ENCODE data around the gene SLC13A4.
"Not testable (repeated sequence)": the region's sequence is repeated elsewhere in the genome, so short reads cannot be mapped to it uniquely, and the experiment has no call there.

SLC13A4 gene
- total RNA-seq: 0 reads per million in 2 experiments

GRCh38 chr7:135728136-135728669 lies at the start of gene SLC13A4:
Gene SLC13A4 (minus strand): TSS chr7:135728186. CDS start chr7:135727496, 690 bp downstream.
- DNase-seq (ENCODE audit: low read depth): no peak

- not testable (repeated sequence) for DNase-seq (ENCODE audit: low read depth)
These were observed 47.9 kb upstream of the SLC13A4 start for GRCh38 chr7:135775915-135776314.

GRCh38 chr7:135775230-135775629 lies 47.2 kb upstream of the SLC13A4 start:
- no peak for DNase-seq (ENCODE audit: low read depth)

GRCh38 chr7:135774284-135774683 lies 46.3 kb upstream of the SLC13A4 start:
- DNase-seq (ENCODE audit: low read depth): no peak

GRCh38 chr7:135773464-135773863 lies 45.5 kb upstream of the SLC13A4 start:
- no peak for DNase-seq (ENCODE audit: low read depth)

GRCh38 chr7:135772639-135773222 lies 44.7 kb upstream of the SLC13A4 start:
- DNase-seq (ENCODE audit: low read depth): no peak

GRCh38 chr7:135771961-135772638 lies 44.1 kb upstream of the SLC13A4 start:
- DNase-seq (ENCODE audit: low read depth): no peak

GRCh38 chr7:135771051-135771450 lies 43.1 kb upstream of the SLC13A4 start:
- no peak for DNase-seq (ENCODE audit: low read depth)

GRCh38 chr7:135770139-135770710 lies 42.2 kb upstream of the SLC13A4 start:
- no peak for DNase-seq (ENCODE audit: low read depth)

GRCh38 chr7:135769005-135769802 lies 41.2 kb upstream of the SLC13A4 start:
- DNase-seq (ENCODE audit: low read depth): no peak

GRCh38 chr7:135768467-135768866 lies 40.5 kb upstream of the SLC13A4 start:
- no peak for DNase-seq (ENCODE audit: low read depth)

GRCh38 chr7:135768064-135768463 lies 40.1 kb upstream of the SLC13A4 start:
- no peak for DNase-seq (ENCODE audit: low read depth)

GRCh38 chr7:135763261-135763660 lies 35.3 kb upstream of the SLC13A4 start:
- no peak for DNase-seq (ENCODE audit: low read depth)

GRCh38 chr7:135761751-135762488 lies 33.9 kb upstream of the SLC13A4 start:
- DNase-seq (ENCODE audit: low read depth): no peak

GRCh38 chr7:135759532-135759931 lies 31.5 kb upstream of the SLC13A4 start:
- no peak for DNase-seq (ENCODE audit: low read depth)

GRCh38 chr7:135758531-135758932 lies 30.5 kb upstream of the SLC13A4 start:
- DNase-seq (ENCODE audit: low read depth): no peak

GRCh38 chr7:135757719-135758411 lies 29.9 kb upstream of the SLC13A4 start:
- no peak for DNase-seq (ENCODE audit: low read depth)

GRCh38 chr7:135756191-135756590 lies 28.2 kb upstream of the SLC13A4 start:
- DNase-seq (ENCODE audit: low read depth): no peak

- DNase-seq (ENCODE audit: low read depth): no peak
These were observed 27.4 kb upstream of the SLC13A4 start for GRCh38 chr7:135755351-135755753.

GRCh38 chr7:135753616-135754413 lies 25.8 kb upstream of the SLC13A4 start:
- no peak for DNase-seq (ENCODE audit: low read depth)

Measured in T follicular helper cell (primary cell).